ENCODE measurements around the gene SHISA7.

- TF ChIP-seq, protein P1, sequence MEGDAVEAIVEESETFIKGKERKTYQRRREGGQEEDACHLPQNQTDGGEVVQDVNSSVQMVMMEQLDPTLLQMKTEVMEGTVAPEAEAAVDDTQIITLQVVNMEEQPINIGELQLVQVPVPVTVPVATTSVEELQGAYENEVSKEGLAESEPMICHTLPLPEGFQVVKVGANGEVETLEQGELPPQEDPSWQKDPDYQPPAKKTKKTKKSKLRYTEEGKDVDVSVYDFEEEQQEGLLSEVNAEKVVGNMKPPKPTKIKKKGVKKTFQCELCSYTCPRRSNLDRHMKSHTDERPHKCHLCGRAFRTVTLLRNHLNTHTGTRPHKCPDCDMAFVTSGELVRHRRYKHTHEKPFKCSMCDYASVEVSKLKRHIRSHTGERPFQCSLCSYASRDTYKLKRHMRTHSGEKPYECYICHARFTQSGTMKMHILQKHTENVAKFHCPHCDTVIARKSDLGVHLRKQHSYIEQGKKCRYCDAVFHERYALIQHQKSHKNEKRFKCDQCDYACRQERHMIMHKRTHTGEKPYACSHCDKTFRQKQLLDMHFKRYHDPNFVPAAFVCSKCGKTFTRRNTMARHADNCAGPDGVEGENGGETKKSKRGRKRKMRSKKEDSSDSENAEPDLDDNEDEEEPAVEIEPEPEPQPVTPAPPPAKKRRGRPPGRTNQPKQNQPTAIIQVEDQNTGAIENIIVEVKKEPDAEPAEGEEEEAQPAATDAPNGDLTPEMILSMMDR (IDR thresholded peaks at IDR 0.05; ENCODE audit: low read depth, low read length): no peak
- TF ChIP-seq, protein P2, sequence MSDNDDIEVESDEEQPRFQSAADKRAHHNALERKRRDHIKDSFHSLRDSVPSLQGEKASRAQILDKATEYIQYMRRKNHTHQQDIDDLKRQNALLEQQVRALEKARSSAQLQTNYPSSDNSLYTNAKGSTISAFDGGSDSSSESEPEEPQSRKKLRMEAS (IDR thresholded peaks at IDR 0.05; ENCODE audit: low read depth, low read length): no peak
Observed at GRCh38 chr19:55468054-55468393, 24.9 kb upstream of the SHISA7 start.
